HCT116 (cell line): ENCODE data around the gene CS. TPM values are rescaled to one million over a fixed set of nuclear protein-coding genes. Genes with fewer than 3 reads are reported as not detected.

Experiments used
- ATAC-seq: fragments of 200-7000 bp; cut with Tn5 transposase; 2 replicates; pipeline ENCODE4 v1.9.1; 2020; ENCODE audit warnings: mild to moderate bottlenecking, moderate library complexity
- BruUV-seq: library from RNA; stranded (reverse); fragments of 400-500 nt; replicated peaks from 2 replicates; lab custom pipeline; 2021; lab: Mats Ljungman, UMichigan
- CTCF ChIA-PET: fragments of 300-600 bp; sonication (Branson Sonifier 250); formaldehyde crosslinking; loops from one replicate; lab custom pipeline; 2021; ENCODE audit warnings: antibody characterized with exemption; lab: Charles Lee
- POLR2A ChIA-PET: fragments of 300-600, 350-600 bp; sonication (Branson Sonifier 250); formaldehyde crosslinking; loops from one replicate; lab custom pipeline; 2021; ENCODE audit warnings: antibody characterized with exemption; lab: Charles Lee
- RAD21 ChIA-PET, 2 experiments: fragments of 300-600 bp; sonication (Branson Sonifier 250); formaldehyde crosslinking; loops; one replicate each; lab custom pipeline; 2023; ENCODE audit warnings: low total read pairs in 2 of 2; ENCODE audit not compliant: uncharacterized antibody in 2 of 2, unreplicated experiment in 2 of 2, low non-redundant PET in 1 of 2; lab: Charles Lee
- DNase-seq: peaks from one replicate; pipeline ENCODE4 v3.0.0-alpha.2; 2010; ENCODE audit warnings: low read depth, low spot score
- H2AFZ ChIP-seq: fragments of 200-600 bp; shearing (Covaris generic), sonication (generic); 2 replicates; pipeline ENCODE4 v1.6.1; 2017; ENCODE audit warnings: low read depth, mixed run types, mixed read lengths, antibody characterized with exemption, low read length; ENCODE audit not compliant: poor library complexity, severe bottlenecking
- H3K27ac ChIP-seq: 2 replicates; pipeline ENCODE4 v1.5.1; 2012; ENCODE audit warnings: low read depth, low read length
- H3K27me3 ChIP-seq: fragments of 200-600 bp; sonication (generic); 2 replicates; pipeline ENCODE4 v1.6.1; 2016; ENCODE audit warnings: mixed run types, low read length, mixed read lengths; ENCODE audit not compliant: insufficient read depth
- H3K36me3 ChIP-seq, 2 experiments: fragments of 200-500 bp in 1 of 2; fragments of 200-600 bp in 1 of 2; sonication (Bioruptor generic) in 1 of 2; sonication (generic) in 1 of 2; 2 replicates each; pipeline versions ENCODE4 v1.5.1 to v1.6.1; 2014 to 2016; ENCODE audit warnings: low read length in 2 of 2, inconsistent platforms in 1 of 2, mixed read lengths in 1 of 2, mixed run types in 1 of 2; ENCODE audit not compliant: insufficient read depth in 2 of 2, control insufficient read depth in 1 of 2
- H3K4me1 ChIP-seq, 2 experiments: fragments of 200-600 bp in 1 of 2; sonication (generic) in 1 of 2; 2 replicates each; pipeline versions ENCODE4 v1.5.1 to v1.6.1; 2012 to 2017; ENCODE audit warnings: low read length in 2 of 2, inconsistent platforms in 1 of 2, mild to moderate bottlenecking in 1 of 2, mixed read lengths in 1 of 2, mixed run types in 1 of 2, moderate library complexity in 1 of 2; ENCODE audit not compliant: insufficient read depth in 2 of 2, control insufficient read depth in 1 of 2
- H3K4me2 ChIP-seq: fragments of 200-600 bp; sonication (generic); 2 replicates; pipeline ENCODE4 v1.6.1; 2017; ENCODE audit warnings: mixed run types, low read length, mixed read lengths
- H3K4me3 ChIP-seq, 2 experiments: fragments of 200-600 bp in 1 of 2; sonication (generic) in 1 of 2; replicated peaks in 1 of 2; 2 replicates each; pipeline ENCODE4 v1.5.1; 2011 to 2016; ENCODE audit warnings: low read length in 2 of 2, control low read depth in 1 of 2, low read depth in 1 of 2, mild to moderate bottlenecking in 1 of 2, mixed read lengths in 1 of 2, mixed run types in 1 of 2
- H3K79me2 ChIP-seq: fragments of 200-600 bp; sonication (generic); 2 replicates; pipeline ENCODE4 v1.6.1; 2017; ENCODE audit warnings: mild to moderate bottlenecking, mixed run types, low read length, moderate library complexity, mixed read lengths; ENCODE audit not compliant: insufficient read depth
- H3K9ac ChIP-seq: fragments of 200-600 bp; sonication (generic); 2 replicates; pipeline ENCODE4 v1.6.1; 2016; ENCODE audit warnings: low read length, mixed read lengths
- H3K9me2 ChIP-seq: fragments of 200-600 bp; sonication (generic), shearing (Covaris generic); 2 replicates; pipeline ENCODE4 v1.6.1; 2017; ENCODE audit warnings: mixed run types, mild to moderate bottlenecking, moderate library complexity; ENCODE audit not compliant: insufficient read depth
- H3K9me3 ChIP-seq, 2 experiments: fragments of 200-500 bp in 1 of 2; fragments of 200-600 bp in 1 of 2; sonication (Bioruptor generic) in 1 of 2; sonication (generic) in 1 of 2; 2 replicates each; pipeline ENCODE4 v1.6.1; 2014 to 2017; ENCODE audit warnings: low read length in 2 of 2, mixed read lengths in 2 of 2, inconsistent platforms in 1 of 2, low read depth in 1 of 2, mild to moderate bottlenecking in 1 of 2, mixed run types in 1 of 2, moderate library complexity in 1 of 2; ENCODE audit not compliant: control insufficient read depth in 1 of 2, insufficient read depth in 1 of 2
- H4K20me1 ChIP-seq: fragments of 200-600 bp; sonication (generic), shearing (Covaris generic); 2 replicates; pipeline ENCODE4 v1.6.1; 2017; ENCODE audit warnings: mixed run types, mild to moderate bottlenecking, moderate library complexity; ENCODE audit not compliant: insufficient read depth
- CBX3 ChIP-seq: IDR thresholded peaks from 2 replicates; pipeline ENCODE4 v1.6.1; 2012; ENCODE audit warnings: low read depth
- CTCF ChIP-seq, 3 experiments: fragments of 200-600 bp in 1 of 3; sonication (generic) in 1 of 3; IDR thresholded peaks in 2 of 3; conservative IDR thresholded peaks in 1 of 3; 2 replicates each; pipeline ENCODE4 v1.5.1; 2012 to 2017; ENCODE audit warnings: low read depth in 2 of 3, low read length in 2 of 3, antibody characterized with exemption in 1 of 3, borderline replicate concordance in 1 of 3, control low read depth in 1 of 3, mild to moderate bottlenecking in 1 of 3, mixed read lengths in 1 of 3, mixed run types in 1 of 3, moderate library complexity in 1 of 3; ENCODE audit not compliant: insufficient read depth in 1 of 3
- EGR1 ChIP-seq: IDR thresholded peaks from 2 replicates; pipeline ENCODE4 v1.6.1; 2012; ENCODE audit warnings: low read depth
- JUND ChIP-seq: IDR thresholded peaks from 2 replicates; pipeline ENCODE4 v1.6.1; 2012
- REST ChIP-seq: IDR thresholded peaks from 2 replicates; pipeline ENCODE4 v1.6.1; 2012; ENCODE audit warnings: low read depth
- SP1 ChIP-seq: IDR thresholded peaks from 2 replicates; pipeline ENCODE4 v1.6.1; 2012; ENCODE audit warnings: low read depth
- SRF ChIP-seq: IDR thresholded peaks from 2 replicates; pipeline ENCODE4 v1.6.1; 2012; ENCODE audit warnings: low read depth
- TCF7L2 ChIP-seq: IDR thresholded peaks from 2 replicates; pipeline ENCODE4 v1.7.0; 2011; ENCODE audit warnings: borderline replicate concordance, inconsistent platforms; ENCODE audit not compliant: insufficient read depth, insufficient read length; ENCODE audit errors: extremely low read depth
- ZBTB33 ChIP-seq: IDR thresholded peaks from 2 replicates; pipeline ENCODE4 v1.6.1; 2011; ENCODE audit warnings: mild to moderate bottlenecking, low read length, moderate library complexity; ENCODE audit not compliant: insufficient replicate concordance; ENCODE audit errors: extremely low read depth
- ZNF274 ChIP-seq: fragments of 200-500 bp; sonication (Bioruptor generic); IDR thresholded peaks from 2 replicates; pipeline ENCODE4 v1.6.1; 2014; ENCODE audit warnings: mild to moderate bottlenecking, low read depth, low read length, inconsistent platforms
- intact Hi-C: fragments of 100-400 bp; cut with micrococcal nuclease; formaldehyde crosslinking; loops from 2 replicates; pipeline ENCODE4 v1.10.0; 2022
- total RNA-seq: library from RNA; stranded (reverse); gene quantifications from one replicate; pipeline ENCODE4 v1.2.1, GENCODE V29; 2021; ENCODE audit not compliant: unreplicated experiment

The CS gene
- total RNA-seq, 1 experiment from 2014 or later, result 270 TPM

GRCh38 chr12:56341616-56342015 is 41.5 kb upstream of the CS start:
- Histone ChIP-seq H3K4me2 (no peak overlapping the region), H3K9me2 (no peaks in the 10 kb centered on the region), H3K79me2 (no peaks in the 10 kb centered on the region), H3K27ac (no peak overlapping the region), H3K36me3 (peaks cover 4 to 7% of the 10 kb centered on the region in 2 experiments; a peak in 3 of 4 replicates), H3K9me3 (no peaks in the 10 kb centered on the region), H3K27me3 (no peaks in the 10 kb centered on the region), H2AFZ (no peak overlapping the region), H3K4me1 (no peaks in the 10 kb centered on the region; a peak in 1 of 4 replicates), H3K9ac (no peak overlapping the region), H4K20me1 (no peaks in the 10 kb centered on the region), H3K4me3 (no peak overlapping the region)
- CTCF ChIA-PET, result no interaction called here
- POLR2A ChIA-PET, result interaction anchor here (0.7 kb wide), 2 partner anchors 18 to 65 kb away, joined by 3 read pairs; partner anchors contain the start of gene STAT2
- RAD21 ChIA-PET, result no interaction called here
- intact Hi-C loops, result no loop called here
- no TSS peak for BruUV-seq
- TF ChIP-seq EGR1 (no peak), JUND (no peak), REST (no peak), SRF (no peak), ZBTB33 (no peak), CTCF (IDR thresholded peaks at IDR 0.05 in 2 of 3, conservative IDR thresholded peaks at IDR 0.05 in 1 of 3; ENCODE audit: borderline replicate concordance in 1 of 3, insufficient read depth in 1 of 3, low read depth in 2 of 3, low read length in 2 of 3) (no peak), SP1 (no peak), ZNF274 (no peak), CBX3 (no peak), TCF7L2 (no peak)
- ATAC-seq (no peak), DNase-seq (no peak)
